ENCODE results near the gene ALPL.

DNA sequence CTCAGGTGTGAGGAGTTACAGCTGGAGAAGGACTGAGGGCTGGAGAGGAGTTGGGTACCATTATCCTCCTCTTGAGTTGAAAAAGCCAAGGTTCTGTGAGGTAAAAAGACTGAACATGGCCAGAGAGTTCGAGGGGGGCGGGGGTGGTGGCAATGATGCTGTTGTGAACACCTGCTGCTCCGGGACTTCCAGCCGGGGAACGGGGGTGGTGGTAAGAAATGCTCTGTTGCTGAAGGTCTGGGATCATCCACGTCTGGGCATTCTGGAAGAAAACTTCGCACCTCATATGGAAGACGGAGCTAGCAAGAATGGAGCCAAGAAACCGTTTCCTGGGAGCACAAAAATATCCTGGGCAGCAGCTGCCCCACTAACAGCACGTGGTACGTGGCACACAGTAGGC, 20.1 kb upstream of the ALPL start:
- TF ChIP-seq EZH2 (IDR thresholded peaks at IDR 0.05; ENCODE audit: low read length, unreplicated experiment), result no peak
- TF ChIP-seq, protein P1, sequence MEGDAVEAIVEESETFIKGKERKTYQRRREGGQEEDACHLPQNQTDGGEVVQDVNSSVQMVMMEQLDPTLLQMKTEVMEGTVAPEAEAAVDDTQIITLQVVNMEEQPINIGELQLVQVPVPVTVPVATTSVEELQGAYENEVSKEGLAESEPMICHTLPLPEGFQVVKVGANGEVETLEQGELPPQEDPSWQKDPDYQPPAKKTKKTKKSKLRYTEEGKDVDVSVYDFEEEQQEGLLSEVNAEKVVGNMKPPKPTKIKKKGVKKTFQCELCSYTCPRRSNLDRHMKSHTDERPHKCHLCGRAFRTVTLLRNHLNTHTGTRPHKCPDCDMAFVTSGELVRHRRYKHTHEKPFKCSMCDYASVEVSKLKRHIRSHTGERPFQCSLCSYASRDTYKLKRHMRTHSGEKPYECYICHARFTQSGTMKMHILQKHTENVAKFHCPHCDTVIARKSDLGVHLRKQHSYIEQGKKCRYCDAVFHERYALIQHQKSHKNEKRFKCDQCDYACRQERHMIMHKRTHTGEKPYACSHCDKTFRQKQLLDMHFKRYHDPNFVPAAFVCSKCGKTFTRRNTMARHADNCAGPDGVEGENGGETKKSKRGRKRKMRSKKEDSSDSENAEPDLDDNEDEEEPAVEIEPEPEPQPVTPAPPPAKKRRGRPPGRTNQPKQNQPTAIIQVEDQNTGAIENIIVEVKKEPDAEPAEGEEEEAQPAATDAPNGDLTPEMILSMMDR (conservative IDR thresholded peaks at IDR 0.05; ENCODE audit: low read depth, low read length), result no peak

Data from PC-3 (cell line).